Erythroblast (primary cell): ENCODE measurements around the gene AP5B1.

Experiments
- DNase-seq, 2 experiments: peaks; one replicate each; lab custom pipeline; 2025; lab: John Stamatoyannopoulos, UW
- GATA1 ChIP-seq: IDR thresholded peaks from 2 replicates; pipeline ENCODE4 v1.6.1; 2011; ENCODE audit warnings: low read depth, mild to moderate bottlenecking, control low read depth, low read length, moderate library complexity
- POLR2A ChIP-seq: IDR thresholded peaks from 2 replicates; pipeline ENCODE4 v1.6.1; 2011; ENCODE audit warnings: mild to moderate bottlenecking, low read length

The AP5B1 gene

DNA sequence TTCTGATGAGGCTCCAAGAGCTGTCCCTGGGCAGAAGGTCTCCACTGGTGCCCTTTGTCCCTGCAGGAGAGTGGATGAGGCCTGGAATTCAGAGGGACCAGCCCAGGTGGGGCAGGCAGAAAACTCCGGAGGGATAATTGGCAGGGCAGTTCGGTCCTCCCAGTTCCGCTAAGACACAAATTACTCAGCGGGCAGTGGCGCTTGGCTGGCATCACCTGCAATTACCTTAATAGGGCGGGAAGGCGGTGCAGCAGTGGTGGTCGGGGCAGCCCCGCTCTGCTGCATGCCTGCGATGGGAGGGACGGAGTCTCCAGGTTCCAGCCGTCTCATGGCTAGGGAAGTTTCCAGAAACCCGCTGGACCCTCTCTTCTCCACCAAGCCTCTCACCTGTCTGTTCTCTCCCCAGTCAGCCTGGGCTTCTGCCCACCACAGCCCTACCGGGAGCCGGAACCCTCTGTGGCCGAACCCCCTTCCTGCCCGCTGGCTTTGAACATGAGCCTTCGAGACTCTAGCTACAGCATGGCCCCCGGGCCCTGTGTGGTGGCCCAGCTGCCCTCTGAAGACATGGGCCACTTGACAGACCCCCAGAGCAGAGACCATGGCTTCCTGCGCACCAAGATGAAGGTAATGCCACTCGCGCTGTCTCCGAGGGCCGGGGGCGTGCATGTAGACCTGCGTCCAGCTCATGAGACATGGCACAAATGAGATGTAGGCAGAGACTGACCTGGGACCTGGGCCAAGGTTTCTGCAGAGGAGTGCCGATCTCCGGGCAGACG lies 13.0 kb upstream of the AP5B1 start:
- TF ChIP-seq POLR2A: no peak
- TF ChIP-seq GATA1: no peak
- no peak for DNase-seq

DNA sequence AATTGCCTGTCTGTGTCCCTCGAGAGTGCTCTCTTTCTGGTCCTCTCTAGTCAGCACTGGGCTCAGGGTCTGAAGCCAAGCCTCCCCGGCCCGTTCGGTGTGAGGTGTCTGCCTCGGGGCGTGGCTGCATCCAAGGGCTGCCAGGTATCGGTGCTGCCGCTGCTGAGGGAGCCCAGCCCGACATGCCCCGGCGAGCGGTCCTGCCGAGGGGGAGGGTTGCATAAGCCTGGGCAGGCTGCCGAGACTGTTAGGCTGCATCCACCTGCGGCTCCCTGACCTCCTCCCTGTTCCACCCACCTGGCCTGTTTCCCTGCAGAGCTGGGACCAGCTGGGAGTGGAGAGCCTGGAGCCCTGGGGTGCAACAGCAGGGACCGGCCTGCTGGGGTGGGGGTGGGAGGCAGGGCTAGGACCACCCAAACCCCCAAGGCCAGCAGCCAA lies 12.4 kb upstream of the AP5B1 start:
- no peak for TF ChIP-seq POLR2A
- no peak for TF ChIP-seq GATA1

DNA sequence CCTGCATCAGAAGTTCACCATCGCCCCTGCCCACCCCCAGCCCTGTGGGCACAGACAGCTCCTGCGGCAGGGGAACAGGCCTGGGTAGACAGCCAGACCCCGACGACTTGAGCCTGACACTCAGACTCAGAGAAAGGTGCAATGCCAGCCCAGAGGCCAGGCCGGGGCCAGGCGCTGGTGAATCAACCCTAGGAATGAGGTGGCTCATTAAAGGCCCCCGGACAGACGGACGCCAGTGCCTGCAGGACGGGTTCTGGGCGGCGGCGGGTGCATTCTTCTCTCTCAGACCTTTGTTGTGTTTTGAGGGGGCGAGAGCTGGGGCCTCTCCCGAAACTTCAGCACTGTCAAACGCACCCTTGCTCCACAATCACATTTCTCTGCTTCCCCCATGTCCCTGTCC lies 11.7 kb upstream of the AP5B1 start:
- DNase-seq: no peak
- TF ChIP-seq GATA1: no peak
- no peak for TF ChIP-seq POLR2A

More for the DNA sequence above, 12.4 kb upstream of the AP5B1 start:
- no peak for DNase-seq

DNA sequence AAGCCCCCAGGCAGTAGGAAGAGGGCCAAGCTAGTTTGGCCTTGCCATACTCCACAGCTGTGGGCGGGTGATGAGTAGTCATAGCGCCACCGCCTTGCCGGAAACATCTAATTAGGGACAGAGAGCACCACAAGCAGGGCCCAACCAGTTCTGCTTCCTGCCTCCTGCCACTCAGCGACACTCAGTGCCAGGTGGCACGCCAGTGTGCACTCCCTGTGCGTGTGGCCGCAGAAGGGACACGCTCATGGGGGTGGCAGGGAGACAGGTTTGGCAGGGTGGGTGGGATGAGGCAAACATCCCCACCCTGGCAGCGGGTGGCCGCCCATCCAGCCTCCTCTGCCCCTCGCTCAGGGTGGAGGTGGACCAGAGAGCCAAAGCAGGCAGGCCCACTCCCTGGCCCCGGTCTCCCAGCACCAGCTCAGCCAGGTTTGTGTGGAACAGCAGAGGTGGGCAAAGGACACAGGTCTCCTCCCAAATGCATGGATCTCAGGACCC lies 11.0 kb upstream of the AP5B1 start:
- no peak for DNase-seq
- TF ChIP-seq GATA1 (no peak), POLR2A (no peak)

DNA sequence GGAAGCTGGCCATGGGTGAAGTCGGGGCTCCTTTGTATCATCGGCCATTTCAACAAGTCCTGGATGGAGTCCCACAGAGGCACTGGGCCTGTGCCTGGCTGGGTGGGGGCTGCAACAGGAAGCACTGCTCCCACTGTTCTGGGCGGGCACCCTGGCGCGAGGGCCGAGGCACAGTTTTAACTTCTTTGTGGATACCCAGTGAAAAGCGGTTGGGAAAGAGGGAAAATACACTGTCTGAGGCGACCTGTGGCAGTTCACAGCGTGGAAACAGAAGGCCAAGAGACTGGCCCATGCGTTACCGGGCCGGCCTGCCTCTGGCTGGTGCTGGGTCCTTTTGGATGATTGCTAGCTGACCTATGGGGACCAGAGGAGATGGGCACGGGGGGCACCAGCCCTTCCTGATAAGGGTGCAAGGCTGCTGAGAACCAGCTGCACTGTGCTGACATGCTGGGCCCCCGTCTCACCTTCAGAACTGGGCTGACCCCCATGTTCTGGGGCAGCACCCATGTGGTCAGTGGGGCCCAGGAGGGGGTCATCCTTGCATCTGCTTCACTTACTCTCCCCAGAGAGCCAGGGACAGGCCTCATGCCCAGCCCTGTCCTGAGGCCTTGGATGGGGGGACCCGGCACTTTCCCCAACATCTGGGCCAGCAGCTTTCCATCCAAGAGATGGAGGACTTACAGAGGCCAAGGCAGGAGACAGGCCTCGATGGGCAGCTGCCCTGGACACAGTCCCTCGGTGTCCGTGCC lies 10.3 kb upstream of the AP5B1 start:
- no peak for TF ChIP-seq GATA1
- DNase-seq: no peak

GRCh38 chr11:65790104-65790901 lies 9.5 kb upstream of the AP5B1 start:
- DNase-seq: no peak
- TF ChIP-seq POLR2A (no peak), GATA1 (no peak)

DNA sequence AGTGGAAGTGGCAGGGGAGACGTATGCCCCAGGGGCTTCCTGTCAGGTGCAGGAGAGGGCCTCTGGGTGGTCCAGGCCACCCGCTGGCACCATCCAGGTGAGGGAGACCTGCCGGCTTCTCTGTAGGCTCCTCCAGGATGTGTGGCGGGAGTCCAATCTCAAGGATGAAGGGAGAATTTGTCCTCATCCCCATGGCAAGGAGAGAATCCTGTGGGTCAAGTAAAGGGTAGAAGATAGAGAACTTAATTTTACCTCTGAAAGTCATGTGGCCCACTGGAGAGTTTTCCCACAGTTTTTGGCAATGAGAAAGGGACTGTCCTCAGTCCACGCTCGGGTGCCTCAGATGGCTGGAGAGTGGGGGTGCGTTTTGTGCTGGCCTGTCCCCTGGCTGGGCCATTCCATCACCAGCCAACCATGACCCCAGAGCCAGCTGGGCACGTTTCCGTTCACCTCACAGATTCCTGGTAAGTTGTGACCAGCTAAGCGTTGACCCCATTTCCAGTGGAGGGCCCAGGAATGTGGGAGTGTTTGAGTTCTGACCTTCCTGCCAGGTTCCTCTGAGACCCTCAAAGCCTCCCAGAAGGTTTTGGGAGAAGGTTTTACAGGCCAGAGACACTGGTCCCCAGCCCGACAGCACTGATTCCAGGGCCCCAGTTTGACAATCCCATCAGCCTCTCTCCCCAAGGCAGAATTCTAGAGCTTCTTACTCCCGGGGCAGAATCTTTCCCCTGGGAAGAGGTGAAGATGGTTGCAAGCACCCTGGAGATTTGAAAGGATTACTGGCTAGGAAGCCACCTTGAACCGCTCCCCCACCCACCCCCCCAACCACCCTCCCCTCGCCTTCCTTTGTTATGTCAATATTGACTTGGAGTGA lies 8.7 kb upstream of the AP5B1 start:
- no peak for TF ChIP-seq GATA1
- TF ChIP-seq POLR2A: no peak
- no peak for DNase-seq

GRCh38 chr11:65788821-65789220 lies 8.0 kb upstream of the AP5B1 start:
- DNase-seq: no peak
- no peak for TF ChIP-seq POLR2A
- no peak for TF ChIP-seq GATA1

DNA sequence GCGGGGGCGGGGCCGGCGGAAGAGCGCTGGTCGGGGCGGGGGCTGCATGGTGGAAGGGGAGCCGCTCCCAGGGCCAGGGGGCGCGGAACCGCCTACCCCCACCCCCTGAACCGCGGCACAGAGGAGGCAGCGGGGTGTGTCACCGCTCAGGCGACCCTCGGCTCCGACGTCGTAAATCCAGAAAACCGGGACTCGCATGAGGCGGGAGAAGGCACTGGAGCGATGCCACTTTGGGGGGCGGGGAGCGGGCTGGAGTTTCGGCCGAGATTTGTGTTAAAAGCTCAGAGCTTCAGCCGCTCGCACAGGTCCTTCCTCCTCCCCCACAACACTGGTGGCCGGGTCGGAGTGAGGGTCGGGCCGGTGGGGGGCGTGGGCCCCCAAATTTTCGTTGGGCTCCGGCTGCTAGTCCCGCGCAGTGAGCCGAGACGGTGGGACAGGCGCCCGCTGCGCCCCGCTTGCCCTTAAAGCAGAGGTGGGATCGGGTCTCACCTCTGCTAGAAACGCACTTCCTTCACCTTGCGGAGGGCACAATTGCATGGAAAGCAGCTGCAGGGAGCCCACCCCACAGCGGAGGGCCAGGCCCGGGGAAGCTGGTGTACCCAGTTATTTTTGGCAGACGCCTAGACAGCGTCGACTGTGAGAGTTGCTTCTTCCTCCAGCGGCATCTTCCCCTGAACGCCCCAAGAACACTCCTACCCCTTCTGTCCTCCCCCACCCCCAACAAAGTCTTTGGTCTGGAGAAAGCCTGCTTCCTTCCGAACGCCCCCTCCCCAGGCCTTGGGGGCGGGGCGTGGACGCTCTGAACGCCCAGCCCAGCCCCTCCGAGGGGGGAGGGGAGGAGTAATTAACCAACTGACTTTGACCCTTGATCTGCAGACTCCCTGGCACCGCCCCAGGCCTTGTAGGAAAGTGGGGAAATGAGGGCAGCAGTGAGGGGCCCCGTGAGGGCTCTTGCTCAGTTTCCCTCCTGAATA lies 7.2 kb upstream of the AP5B1 start:
- no peak for TF ChIP-seq POLR2A
- TF ChIP-seq GATA1: no peak
- no peak for DNase-seq

DNA sequence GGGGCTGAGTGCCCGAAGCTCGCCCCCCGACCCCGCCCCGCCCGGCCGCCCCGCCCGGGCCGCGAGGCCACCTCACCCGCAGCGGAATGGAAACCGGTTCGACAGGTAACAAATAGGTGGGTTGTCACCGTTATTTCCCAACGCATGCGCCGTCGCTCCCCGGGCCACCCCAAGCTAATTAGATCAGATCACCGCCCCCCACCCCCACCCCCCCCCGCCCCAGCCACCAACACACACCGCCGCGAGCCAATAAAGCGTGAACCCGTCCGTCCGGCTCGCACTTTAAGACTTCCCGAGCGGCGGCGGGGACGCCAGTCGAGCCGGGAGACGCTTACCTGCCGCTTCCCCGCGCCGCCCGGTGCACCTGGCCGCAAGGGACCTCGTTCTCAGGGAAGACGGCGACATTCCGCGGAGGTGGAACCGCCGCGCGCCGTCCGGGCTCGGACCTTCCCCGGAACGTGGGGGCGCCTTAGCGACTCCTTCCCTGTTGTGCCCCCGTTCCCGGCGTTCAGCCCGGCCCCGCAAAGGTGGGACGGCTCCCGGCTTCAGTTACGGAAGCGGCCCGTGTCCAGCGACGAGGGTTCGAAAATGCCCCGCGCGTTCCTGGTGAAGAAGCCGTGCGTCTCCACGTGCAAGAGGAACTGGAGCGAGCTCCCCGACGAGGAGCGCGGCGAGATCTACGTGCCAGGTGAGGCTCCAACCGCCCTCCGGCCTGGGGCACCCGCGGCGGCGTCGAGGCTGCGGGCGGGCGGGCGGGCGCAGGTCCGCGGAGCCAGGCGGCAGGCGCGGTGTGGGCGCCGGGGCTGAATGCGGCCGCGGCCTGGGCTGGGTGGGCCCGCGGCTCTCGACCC lies 6.2 kb upstream of the AP5B1 start, which contains the start of gene OVOL1:
TSS of gene OVOL1 (plus strand) at position 278 of the 851 bp plus-strand sequence. CDS start at position 589, 311 bp downstream.
- no peak for DNase-seq
- TF ChIP-seq POLR2A: no peak
- TF ChIP-seq GATA1: no peak
